Endothelial cell of umbilical vein (primary cell): Measurements from ENCODE around the gene RLN1. TPM values are rescaled to one million over a fixed set of nuclear protein-coding genes. Genes with fewer than 3 reads are reported as not detected.
"Not testable (repeated sequence)": the region's sequence is repeated elsewhere in the genome, so short reads cannot be mapped to it uniquely, and the experiment has no call there.

Experiments
- BruUV-seq: library from RNA; stranded (reverse); fragments of 400-500 nt; replicated peaks from 2 replicates; lab custom pipeline; 2021; lab: Mats Ljungman, UMichigan
- CTCF ChIA-PET: fragments of 300-600, 350-600 bp; sonication (Branson Sonifier 250); formaldehyde crosslinking; loops from one replicate; lab custom pipeline; 2021; ENCODE audit warnings: antibody characterized with exemption, inconsistent platforms; lab: Charles Lee
- POLR2A ChIA-PET: fragments of 300-600, 350-600 bp; sonication (Branson Sonifier 250); formaldehyde crosslinking; loops from one replicate; lab custom pipeline; 2021; ENCODE audit warnings: antibody characterized with exemption, inconsistent platforms; lab: Charles Lee
- DNase-seq: peaks from one replicate; pipeline ENCODE4 v3.0.0-alpha.2; 2011; ENCODE audit warnings: low read depth, low spot score
- FAIRE-seq: peaks from 2 replicates; lab custom pipeline; 2011; peaks lifted over from hg19 to GRCh38; lab: Jason Lieb, UNC
- H2AFZ ChIP-seq: 2 replicates; pipeline ENCODE4 v1.6.0; 2012; ENCODE audit warnings: low read depth, low read length, control low read depth, inconsistent platforms
- H3K27ac ChIP-seq: 2 replicates; pipeline ENCODE4 v1.5.1; 2011; ENCODE audit warnings: low read depth, mild to moderate bottlenecking, control low read depth, low read length, moderate library complexity; ENCODE audit not compliant: insufficient read depth
- H3K27me3 ChIP-seq, 2 experiments: 2 replicates each; pipeline versions ENCODE4 v1.6.0 to v1.6.1; 2011; ENCODE audit warnings: low read length in 2 of 2, mixed read lengths in 1 of 2; ENCODE audit not compliant: control insufficient read depth in 2 of 2, insufficient read depth in 2 of 2
- H3K36me3 ChIP-seq, 2 experiments: 2 replicates in 1 of 2; 3 replicates in 1 of 2; pipeline ENCODE4 v1.5.1; 2011; ENCODE audit warnings: low read length in 2 of 2, mild to moderate bottlenecking in 1 of 2, moderate library complexity in 1 of 2; ENCODE audit not compliant: control insufficient read depth in 2 of 2, insufficient read depth in 2 of 2; ENCODE audit errors: extremely low read depth in 1 of 2
- H3K4me1 ChIP-seq: 3 replicates; pipeline ENCODE4 v1.5.1; 2011; ENCODE audit warnings: mild to moderate bottlenecking, low read length; ENCODE audit not compliant: control insufficient read depth, insufficient read depth; ENCODE audit errors: extremely low read depth
- H3K4me2 ChIP-seq: 2 replicates; pipeline ENCODE4 v1.6.1; 2011; ENCODE audit warnings: low read length, control low read depth, mixed read lengths; ENCODE audit not compliant: insufficient read depth
- H3K4me3 ChIP-seq, 3 experiments: fragments of 200-600 bp in 1 of 3; sonication (generic), shearing (Covaris generic) in 1 of 3; replicated peaks in 1 of 3; 2 replicates each; pipeline ENCODE4 v1.5.1; 2011 to 2016; ENCODE audit warnings: control low read depth in 3 of 3, low read length in 3 of 3, mild to moderate bottlenecking in 2 of 3, inconsistent platforms in 1 of 3, low read depth in 1 of 3, moderate library complexity in 1 of 3; ENCODE audit not compliant: insufficient read depth in 1 of 3
- H3K79me2 ChIP-seq: 2 replicates; pipeline ENCODE4 v1.6.0; 2012; ENCODE audit warnings: low read length, inconsistent platforms; ENCODE audit not compliant: control insufficient read depth, insufficient read depth
- H3K9ac ChIP-seq: replicated peaks from 2 replicates; pipeline ENCODE3; 2011; ENCODE audit warnings: low read length, control low read depth; ENCODE audit not compliant: insufficient read depth; ENCODE audit errors: extremely low read depth
- H3K9me1 ChIP-seq: replicated peaks from 3 replicates; pipeline ENCODE4 v1.6.0; 2011; ENCODE audit warnings: mild to moderate bottlenecking, low read length; ENCODE audit not compliant: control insufficient read depth, insufficient read depth; ENCODE audit errors: extremely low read depth
- H3K9me3 ChIP-seq: replicated peaks from 2 replicates; pipeline ENCODE4 v1.5.1; 2012; ENCODE audit warnings: low read length, inconsistent platforms; ENCODE audit not compliant: control insufficient read depth, insufficient read depth
- H4K20me1 ChIP-seq: replicated peaks from 2 replicates; pipeline ENCODE3; 2011; ENCODE audit warnings: mild to moderate bottlenecking, low read length; ENCODE audit not compliant: control insufficient read depth, insufficient read depth; ENCODE audit errors: extremely low read depth
- EZH2 ChIP-seq: IDR thresholded peaks from 2 replicates; pipeline ENCODE4 v1.6.1; 2012; ENCODE audit warnings: borderline replicate concordance, low read depth, mild to moderate bottlenecking, moderate library complexity, low read length, inconsistent platforms; ENCODE audit not compliant: severe bottlenecking
- FOS ChIP-seq: IDR thresholded peaks from 2 replicates; pipeline ENCODE4 v1.6.1; 2011; ENCODE audit warnings: mild to moderate bottlenecking, low read length, moderate library complexity, borderline replicate concordance; ENCODE audit not compliant: insufficient read depth
- JUN ChIP-seq: IDR thresholded peaks from 2 replicates; pipeline ENCODE4 v1.6.1; 2011; ENCODE audit warnings: borderline replicate concordance, low read depth; ENCODE audit not compliant: insufficient read length, insufficient read depth
- dilution Hi-C: fragments of 300-500 bp; cut with MboI; formaldehyde crosslinking; loops from one replicate; pipeline ENCODE4 v1.15.0; 2019; ENCODE audit warnings: low sequenced_read_pairs; ENCODE audit not compliant: extremely low pct_ligation_motif_present
- intact Hi-C: fragments of 100-400 bp; cut with micrococcal nuclease; formaldehyde crosslinking; loops from one replicate; pipeline ENCODE4 v1.10.0; 2022
- polyA plus RNA-seq, 4 experiments: library from polyadenylated mRNA; depleted of rRNA in 3 of 4; stranded (reverse) in 3 of 4; unstranded in 1 of 4; fragments of >200 nt; gene quantifications; 2 replicates each; pipeline versions ENCODE4 v1.2.1 to v1.2.3, GENCODE V29; 2011 to 2012; ENCODE audit warnings: missing spikeins in 1 of 4
- total RNA-seq: library from RNA; stranded (reverse); gene quantifications from 2 replicates; pipeline ENCODE4 v1.2.3, GENCODE V29; 2021
- TF ChIP-seq, protein P1 (sequence below), 2 donors: IDR thresholded peaks; 1 replicate in 1 of 2; 2 replicates in 1 of 2; pipeline ENCODE4 v1.5.1; 2011; ENCODE audit warnings: low read length in 2 of 2, mild to moderate bottlenecking in 2 of 2, moderate library complexity in 2 of 2, control low read depth in 1 of 2, inconsistent platforms in 1 of 2, low read depth in 1 of 2; ENCODE audit not compliant: insufficient read depth in 1 of 2; ENCODE audit errors: extremely low read depth in 1 of 2

The RLN1 gene
- total and polyA plus RNA-seq, 2 donors (not counting 3 experiments of a cell fraction or from before 2014, with no cell fraction given): not detected

DNA sequence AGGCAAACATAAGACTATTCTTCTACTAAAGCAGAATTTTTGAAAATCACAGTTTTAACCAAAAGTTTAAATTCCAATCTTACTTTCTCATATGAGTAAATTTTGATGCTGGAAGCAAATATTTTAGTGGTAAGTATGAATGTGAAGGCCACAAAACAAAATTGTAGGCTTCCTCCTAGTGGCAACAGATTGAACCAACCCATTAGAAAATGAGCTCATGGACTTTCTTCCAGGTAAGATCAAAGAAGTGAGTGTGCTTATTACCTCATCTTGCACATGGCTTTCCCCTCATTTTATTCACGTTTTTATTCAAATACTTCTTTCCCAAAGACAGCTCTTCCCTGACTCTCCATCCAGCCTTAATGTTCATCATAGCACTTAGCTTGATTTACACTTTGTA, 18.6 kb downstream of the RLN1 start:
- ChIA-PET POLR2A (no interaction called here), CTCF (interaction anchor here (0.5 to 2.7 kb wide), 15 partner anchors 8 to 280 kb away, joined by 3 to 34 read pairs (median 3); partner anchors contain the start of gene INSL6)
- H3K27ac ChIP-seq: no peak overlapping the region
- TF ChIP-seq EZH2 (no peak), JUN (no peak), FOS (no peak)
- TF ChIP-seq, protein P1, sequence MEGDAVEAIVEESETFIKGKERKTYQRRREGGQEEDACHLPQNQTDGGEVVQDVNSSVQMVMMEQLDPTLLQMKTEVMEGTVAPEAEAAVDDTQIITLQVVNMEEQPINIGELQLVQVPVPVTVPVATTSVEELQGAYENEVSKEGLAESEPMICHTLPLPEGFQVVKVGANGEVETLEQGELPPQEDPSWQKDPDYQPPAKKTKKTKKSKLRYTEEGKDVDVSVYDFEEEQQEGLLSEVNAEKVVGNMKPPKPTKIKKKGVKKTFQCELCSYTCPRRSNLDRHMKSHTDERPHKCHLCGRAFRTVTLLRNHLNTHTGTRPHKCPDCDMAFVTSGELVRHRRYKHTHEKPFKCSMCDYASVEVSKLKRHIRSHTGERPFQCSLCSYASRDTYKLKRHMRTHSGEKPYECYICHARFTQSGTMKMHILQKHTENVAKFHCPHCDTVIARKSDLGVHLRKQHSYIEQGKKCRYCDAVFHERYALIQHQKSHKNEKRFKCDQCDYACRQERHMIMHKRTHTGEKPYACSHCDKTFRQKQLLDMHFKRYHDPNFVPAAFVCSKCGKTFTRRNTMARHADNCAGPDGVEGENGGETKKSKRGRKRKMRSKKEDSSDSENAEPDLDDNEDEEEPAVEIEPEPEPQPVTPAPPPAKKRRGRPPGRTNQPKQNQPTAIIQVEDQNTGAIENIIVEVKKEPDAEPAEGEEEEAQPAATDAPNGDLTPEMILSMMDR (IDR thresholded peaks at IDR 0.05; ENCODE audit: extremely low read depth in 1 of 2, insufficient read depth in 1 of 2, low read depth in 1 of 2, low read length in 2 of 2): peak in 1 of 2 donors; percentile 6
- no peaks in the 10 kb centered on the region for H3K79me2 ChIP-seq
- H3K36me3 ChIP-seq: no peaks in the 10 kb centered on the region
- DNase-seq (no peak), FAIRE-seq (no peak)
- H3K27me3 ChIP-seq: peaks cover 0 to 7% of the 10 kb centered on the region in 2 experiments
- no peak overlapping the region for H2AFZ ChIP-seq
- no peak overlapping the region for H3K4me3 ChIP-seq
- intact Hi-C loops (loop anchor here (1.0 kb wide), 1 partner anchor 135 kb away; no protein-coding TSS in a partner anchor), dilution Hi-C loops (no loop called here)
- H3K9me3 ChIP-seq: no peaks in the 10 kb centered on the region
- peaks cover 5% of the 10 kb centered on the region for H3K4me1 ChIP-seq
- no TSS peak for BruUV-seq
- no peaks in the 10 kb centered on the region for H3K9me1 ChIP-seq
- no peaks in the 10 kb centered on the region for H4K20me1 ChIP-seq
- H3K4me2 ChIP-seq: no peak overlapping the region
- no peak overlapping the region for H3K9ac ChIP-seq

DNA sequence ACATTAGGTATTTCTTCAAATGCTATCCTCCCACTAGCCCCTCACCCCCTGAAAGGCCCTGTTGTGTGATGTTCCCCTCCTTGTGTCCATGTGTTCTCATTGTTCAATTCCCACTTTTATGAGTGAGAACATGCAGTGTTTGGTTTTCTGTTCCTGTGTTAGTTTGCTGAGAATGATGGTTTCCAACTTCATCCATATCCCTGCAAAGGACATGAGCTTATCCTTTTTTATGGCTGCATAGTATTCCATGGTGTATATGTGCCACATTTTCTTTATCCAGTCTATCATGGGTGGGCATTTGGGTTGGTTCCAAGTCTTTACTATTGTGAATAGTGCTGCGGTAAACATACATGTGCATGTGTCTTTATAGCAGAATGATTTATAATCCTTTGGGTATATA, 23.3 kb downstream of the RLN1 start:
- H3K9me3 ChIP-seq, H2AFZ ChIP-seq, H3K79me2 ChIP-seq, H3K4me1 ChIP-seq, H3K36me3 ChIP-seq, POLR2A ChIA-PET, intact Hi-C loops, H3K4me2 ChIP-seq, H3K4me3 ChIP-seq, CTCF ChIA-PET, dilution Hi-C loops, H4K20me1 ChIP-seq, BruUV-seq, H3K9me1 ChIP-seq, FAIRE-seq, DNase-seq, H3K27ac ChIP-seq, H3K9ac ChIP-seq, H3K27me3 ChIP-seq: not testable (repeated sequence)
